DOHH2 (cell line): ENCODE measurements around the gene SLC44A3.

ENCODE experiments used
- CTCF ChIP-seq: fragments of 200-600 bp; sonication (generic); IDR thresholded peaks from one replicate; pipeline ENCODE4 v1.5.1; 2014; ENCODE audit warnings: antibody characterized with exemption, mild to moderate bottlenecking, low read depth, low read length; ENCODE audit not compliant: poor library complexity, severe bottlenecking
- EZH2phosphoT487 ChIP-seq: fragments of 200-600 bp; sonication (generic); IDR thresholded peaks from 2 replicates; pipeline ENCODE4 v1.6.1; 2017; ENCODE audit warnings: borderline replicate concordance, mild to moderate bottlenecking, antibody characterized with exemption, low read length, moderate library complexity, mixed read lengths

DNA sequence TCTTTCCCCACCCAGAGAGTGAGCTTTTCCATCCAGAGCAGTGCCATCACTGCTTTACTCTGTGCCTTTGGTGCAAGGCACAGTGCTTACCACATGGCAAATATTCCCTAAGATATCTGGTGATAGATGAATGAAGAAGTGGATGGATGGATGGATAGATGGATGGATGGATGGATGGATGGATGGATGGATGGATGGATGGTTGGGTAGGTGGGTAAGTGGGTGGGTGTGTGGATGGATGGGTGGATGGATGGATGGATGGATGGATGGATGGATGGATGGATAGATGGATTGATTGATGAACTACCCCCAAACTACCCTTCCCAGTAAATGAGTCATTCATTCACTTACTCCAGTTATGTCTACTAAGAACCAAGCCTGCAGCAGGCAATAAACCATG is 42.9 kb upstream of the SLC44A3 start:
- TF ChIP-seq CTCF (no peak), EZH2phosphoT487 (no peak)
